K562 (cell line): ENCODE results near the gene TCF12. TPM values are rescaled to one million over a fixed set of nuclear protein-coding genes. Genes with fewer than 3 reads are reported as not detected.

Source experiments
- ADNP ChIP-seq: fragments of 200-800 bp; sonication (Bioruptor generic); IDR thresholded peaks from 2 replicates; pipeline ENCODE4 v1.6.1; 2016; ENCODE audit warnings: missing genetic modification characterization, missing compliant biosample characterization
- ARID1B ChIP-seq: fragments of 450-650 bp; IDR thresholded peaks from 2 replicates; pipeline ENCODE4 v1.6.1; 2016; ENCODE audit warnings: antibody characterized with exemption, mild to moderate bottlenecking, inconsistent platforms
- DEAF1 ChIP-seq: fragments of 450-650 bp; formaldehyde crosslinking; IDR thresholded peaks from 2 replicates; pipeline ENCODE4 v1.4.0; 2020; ENCODE audit warnings: mild to moderate bottlenecking, moderate library complexity
- MECOM ChIP-seq: fragments of 250-450 bp; sonication (Bioruptor Pico); IDR thresholded peaks from 2 replicates; pipeline ENCODE4 v1.8.0; 2022; ENCODE audit warnings: inconsistent platforms
- MYC ChIP-seq, 2 experiments: fragments of 250-450 bp in 1 of 2; sonication (Bioruptor Pico) in 1 of 2; IDR thresholded peaks; 2 replicates each; pipeline versions ENCODE4 v1.5.1 to v1.6.1; 2012 to 2021; ENCODE audit warnings: low read depth in 2 of 2, borderline replicate concordance in 1 of 2, improper control_type of control experiment in 1 of 2, low read length in 1 of 2, mild to moderate bottlenecking in 1 of 2, moderate library complexity in 1 of 2
- POLR2G ChIP-seq: fragments of 200-400 bp; formaldehyde crosslinking; IDR thresholded peaks from 2 replicates; pipeline ENCODE4 v1.6.1; 2017; ENCODE audit warnings: low read depth, mild to moderate bottlenecking, antibody characterized with exemption, low read length, moderate library complexity
- RB1 ChIP-seq: fragments of 450-650 bp; IDR thresholded peaks from 2 replicates; pipeline ENCODE4 v1.6.1; 2017; ENCODE audit warnings: low read depth, mild to moderate bottlenecking
- SMARCE1 ChIP-seq: fragments of 450-650 bp; IDR thresholded peaks from 2 replicates; pipeline ENCODE4 v1.7.1; 2016; ENCODE audit warnings: mild to moderate bottlenecking
- ZNF592 ChIP-seq: fragments of 450-650 bp; IDR thresholded peaks from 2 replicates; pipeline ENCODE4 v1.6.1; 2017; ENCODE audit warnings: antibody characterized with exemption, mild to moderate bottlenecking
- polyA plus RNA-seq, 8 experiments: library from polyadenylated mRNA; depleted of rRNA in 4 of 8; stranded (reverse) in 5 of 8; unstranded in 3 of 8; fragments of >200 nt; fragmentation: Nextera tagmentation in 2 of 8; fragmentation: Illumina TruSeq in 1 of 8; extraction: Ambion mirVana in 2 of 8; extraction: Trizol in 1 of 8; gene quantifications; 2 replicates each; pipeline versions ENCODE4 v1.2.1 to v1.2.3, GENCODE V29; 2011 to 2014; ENCODE audit warnings: inconsistent platforms in 1 of 8, missing spikeins in 1 of 8
- total RNA-seq, 7 experiments: library from RNA; depleted of rRNA in 6 of 7; stranded (reverse); fragments of >200 nt in 6 of 7; fragmentation: Illumina TruSeq in 2 of 7; extraction: Trizol in 2 of 7; gene quantifications; 2 replicates each; pipeline versions ENCODE4 v1.2.1 to v1.2.3, GENCODE V29; 2011 to 2021; ENCODE audit warnings: low replicate concordance in 1 of 7

Gene TCF12
- total and polyA plus RNA-seq, 9 of the 15 experiments (the other 6 are each of a cell fraction or from before 2014, with no cell fraction given), result 10.5 to 132 (median 52.9) TPM

- TF ChIP-seq ZNF592 (peak; percentile 71), DEAF1 (CRISPR knock-in tag) (peak; percentile 88), MYC (IDR thresholded peaks at IDR 0.05; ENCODE audit: low read depth, low read length) (0 out of 2 replicates have a peak, but pooled peaks have one; percentile 17), MYC (CRISPR knock-in tag; IDR thresholded peaks at IDR 0.05; ENCODE audit: borderline replicate concordance, low read depth) (no peak), ADNP (tag) (no peak), RB1 (peak; percentile 57; the same call in 1 of the 2 replicates), ARID1B (peak; percentile 34; the same call in 1 of the 2 replicates), POLR2G (peak; percentile 60), SMARCE1 (0 out of 2 replicates have a peak, but pooled peaks have one; percentile 18), MECOM (CRISPR knock-in tag) (no peak)
These were observed 387.9 kb downstream of the TCF12 start (continued) for GRCh38 chr15:57306161-57306943.
